KMS-11 (cell line): ENCODE data around the gene SLC5A2.

Experiments
- H2AFZ ChIP-seq: fragments of 200-600 bp; sonication (generic); 2 replicates; pipeline ENCODE4 v1.6.1; 2016; ENCODE audit warnings: antibody characterized with exemption, mixed run types, low read depth
- H3K27ac ChIP-seq: fragments of 200-600 bp; sonication (generic); 2 replicates; pipeline ENCODE4 v1.6.1; 2016; ENCODE audit warnings: mild to moderate bottlenecking, mixed run types
- H3K27me3 ChIP-seq: fragments of 200-600 bp; sonication (generic); 2 replicates; pipeline ENCODE4 v1.6.1; 2017; ENCODE audit warnings: mild to moderate bottlenecking, low read depth, mixed run types, moderate library complexity; ENCODE audit not compliant: insufficient read depth
- H3K36me3 ChIP-seq: fragments of 200-600 bp; sonication (generic); 2 replicates; pipeline ENCODE4 v1.6.1; 2017; ENCODE audit warnings: mild to moderate bottlenecking, mixed run types; ENCODE audit not compliant: insufficient read depth
- H3K4me1 ChIP-seq: fragments of 200-600 bp; sonication (generic); 2 replicates; pipeline ENCODE4 v1.6.1; 2016; ENCODE audit warnings: mild to moderate bottlenecking, low read depth, mixed run types; ENCODE audit not compliant: poor library complexity, severe bottlenecking
- H3K4me2 ChIP-seq: fragments of 200-600 bp; sonication (generic); 2 replicates; pipeline ENCODE4 v1.7.0; 2016; ENCODE audit warnings: mild to moderate bottlenecking, mixed run types
- H3K4me3 ChIP-seq: fragments of 200-600 bp; sonication (generic); IDR thresholded peaks from 2 replicates; pipeline ENCODE4 v1.6.1; 2017; ENCODE audit warnings: low read depth, low read length, mixed read lengths; ENCODE audit not compliant: insufficient read depth
- H3K79me2 ChIP-seq: fragments of 200-600 bp; sonication (generic); 2 replicates; pipeline ENCODE4 v1.6.1; 2016; ENCODE audit warnings: low read depth, mixed run types; ENCODE audit not compliant: insufficient read depth
- H3K9ac ChIP-seq: fragments of 200-600 bp; sonication (generic); 2 replicates; pipeline ENCODE4 v1.6.1; 2016; ENCODE audit warnings: mild to moderate bottlenecking, mixed run types
- H4K20me1 ChIP-seq: fragments of 200-600 bp; sonication (generic); 2 replicates; pipeline ENCODE4 v1.6.1; 2016; ENCODE audit warnings: mild to moderate bottlenecking, mixed run types; ENCODE audit not compliant: insufficient read depth
- CTCF ChIP-seq: fragments of 200-600 bp; sonication (generic); conservative IDR thresholded peaks from 2 replicates; pipeline ENCODE4 v1.6.1; 2017; ENCODE audit warnings: low read depth, mild to moderate bottlenecking, antibody characterized with exemption, low read length, moderate library complexity, mixed read lengths

SLC5A2 gene

GRCh38 chr16:31496670-31497069 lies 13.7 kb downstream of the SLC5A2 start:
- Histone ChIP-seq H3K27ac (no peak overlapping the region), H3K9ac (no peak overlapping the region), H3K4me1 (no peaks in the 10 kb centered on the region), H3K27me3 (no peaks in the 10 kb centered on the region), H3K4me2 (no peak overlapping the region), H3K36me3 (no peaks in the 10 kb centered on the region), H3K79me2 (no peaks in the 10 kb centered on the region), H3K4me3 (no peak overlapping the region), H2AFZ (no peak overlapping the region), H4K20me1 (no peaks in the 10 kb centered on the region)
- no peak for TF ChIP-seq CTCF

GRCh38 chr16:31498493-31498892 lies 15.6 kb downstream of the SLC5A2 start:
- no peaks in the 10 kb centered on the region for H3K4me1 ChIP-seq
- TF ChIP-seq CTCF, result no peak
- no peak overlapping the region for H3K4me2 ChIP-seq
- no peaks in the 10 kb centered on the region for H4K20me1 ChIP-seq
- H3K36me3 ChIP-seq, result no peaks in the 10 kb centered on the region
- no peaks in the 10 kb centered on the region for H3K79me2 ChIP-seq
- no peak overlapping the region for H3K27ac ChIP-seq
- H3K4me3 ChIP-seq, result no peak overlapping the region
- H2AFZ ChIP-seq, result no peak overlapping the region
- no peak overlapping the region for H3K9ac ChIP-seq
- no peaks in the 10 kb centered on the region for H3K27me3 ChIP-seq

- Histone ChIP-seq H3K4me2 (no peak overlapping the region), H3K9ac (no peak overlapping the region), H3K4me1 (no peaks in the 10 kb centered on the region), H3K4me3 (no peak overlapping the region), H2AFZ (no peak overlapping the region), H3K27me3 (no peaks in the 10 kb centered on the region), H3K27ac (no peak overlapping the region), H3K79me2 (no peaks in the 10 kb centered on the region), H3K36me3 (no peaks in the 10 kb centered on the region), H4K20me1 (no peaks in the 10 kb centered on the region)
- TF ChIP-seq CTCF, result no peak
These were observed 17.0 kb downstream of the SLC5A2 start for GRCh38 chr16:31499928-31500327.

- no peak overlapping the region for H3K27ac ChIP-seq
- TF ChIP-seq CTCF, result no peak
- H3K4me2 ChIP-seq, result no peak overlapping the region
- no peaks in the 10 kb centered on the region for H3K27me3 ChIP-seq
- H3K9ac ChIP-seq, result no peak overlapping the region
- no peak overlapping the region for H3K4me3 ChIP-seq
- 0 out of 2 replicates have a peak, but pooled peaks cover 2% of the 10 kb centered on the region for H3K36me3 ChIP-seq
- H2AFZ ChIP-seq, result no peak overlapping the region
- no peaks in the 10 kb centered on the region for H3K4me1 ChIP-seq
- H3K79me2 ChIP-seq, result 0 out of 2 replicates have a peak, but pooled peaks cover 3% of the 10 kb centered on the region
- no peaks in the 10 kb centered on the region for H4K20me1 ChIP-seq
These were observed 18.5 kb downstream of the SLC5A2 start for GRCh38 chr16:31501226-31501965.
